Measurements from ENCODE around the gene NUDT9.
"Not testable (repeated sequence)": the region's sequence is repeated elsewhere in the genome, so short reads cannot be mapped to it uniquely, and the experiment has no call there.

The NUDT9 gene

DNA sequence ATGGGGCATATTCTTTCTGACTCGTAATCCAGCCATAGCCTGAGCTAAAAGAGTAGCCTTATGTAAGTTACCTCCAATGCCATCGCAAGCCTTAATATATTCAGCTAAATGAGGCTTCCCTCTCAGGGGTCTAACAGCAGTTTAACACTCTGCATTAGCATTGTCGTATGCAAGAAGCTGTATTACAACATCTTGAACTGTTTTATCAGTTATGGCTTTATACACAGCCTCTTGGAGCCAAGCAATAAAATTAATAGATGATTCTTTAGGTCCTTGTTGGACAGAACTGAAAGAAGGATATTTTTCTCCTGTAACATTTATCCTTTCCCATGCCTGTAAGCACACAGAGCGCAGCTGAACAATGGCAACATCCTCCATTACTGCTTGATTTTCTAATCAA, 15.5 kb upstream of the NUDT9 start:
- not testable (repeated sequence) for DNase-seq (ENCODE audit: low spot score)

DNA sequence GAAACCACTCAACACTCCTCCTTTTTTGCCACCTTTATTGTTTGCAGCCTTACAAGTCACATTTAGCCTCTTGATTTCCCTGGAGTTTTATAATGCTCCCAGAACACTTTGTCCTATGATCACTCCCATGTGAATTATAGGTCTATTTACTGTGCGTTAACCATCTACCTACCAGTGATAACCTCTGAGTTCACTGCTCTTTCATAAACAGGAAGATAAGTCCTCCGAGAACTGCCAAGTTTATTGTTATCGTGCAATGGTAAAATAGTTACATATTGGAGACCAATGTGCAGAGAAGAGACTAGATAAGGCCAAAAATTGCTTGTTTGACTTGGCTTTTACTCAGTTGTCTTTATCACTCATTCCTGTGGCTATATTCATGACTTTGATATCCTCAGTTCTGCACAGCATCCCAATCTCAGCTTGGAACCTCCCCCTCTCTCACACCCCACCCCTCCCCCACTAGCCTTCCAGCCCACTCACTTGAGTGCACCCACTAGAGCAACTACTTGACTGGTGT, 12.9 kb upstream of the NUDT9 start:
- no peak for DNase-seq (ENCODE audit: low spot score)

DNA sequence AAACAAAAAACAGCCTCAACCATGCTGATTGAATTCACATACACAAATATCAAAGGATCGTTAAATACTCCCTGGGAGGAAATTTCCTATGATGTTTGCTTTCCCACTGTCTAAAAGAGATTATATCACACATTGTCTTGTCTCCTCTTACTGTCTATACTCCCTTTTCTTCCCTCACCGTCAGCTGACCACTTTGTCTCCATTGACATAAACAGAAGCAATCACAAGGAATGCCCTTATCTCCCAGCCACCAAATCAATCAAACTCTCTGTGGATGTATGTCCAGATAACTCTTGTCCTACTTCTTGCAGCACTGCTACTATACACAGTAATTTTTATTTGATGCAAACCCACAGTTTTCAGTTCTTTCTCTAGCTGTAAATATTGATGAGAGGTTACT, 12.2 kb upstream of the NUDT9 start:
- no peak for DNase-seq (ENCODE audit: low spot score)

DNA sequence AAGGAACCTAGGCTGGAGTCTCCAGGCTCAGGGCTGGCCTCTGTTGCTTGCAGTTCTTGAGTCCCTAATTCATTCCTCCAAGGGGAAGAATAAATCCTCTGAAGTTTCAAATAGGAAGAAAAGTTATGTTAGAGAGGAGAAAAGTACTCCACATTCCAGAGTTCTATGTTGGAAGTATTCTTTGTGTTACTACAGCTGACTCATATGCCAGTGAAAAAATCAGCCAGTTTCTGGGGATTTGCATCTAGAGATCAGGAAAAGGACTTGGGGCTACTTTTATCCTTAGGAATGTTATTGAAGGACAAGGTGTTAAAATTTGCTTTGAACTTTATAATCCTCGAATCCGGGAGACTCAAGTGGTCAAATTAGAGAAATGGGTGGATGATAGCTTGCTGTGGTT, 11.7 kb upstream of the NUDT9 start:
- DNase-seq (ENCODE audit: low spot score) = no peak

DNA sequence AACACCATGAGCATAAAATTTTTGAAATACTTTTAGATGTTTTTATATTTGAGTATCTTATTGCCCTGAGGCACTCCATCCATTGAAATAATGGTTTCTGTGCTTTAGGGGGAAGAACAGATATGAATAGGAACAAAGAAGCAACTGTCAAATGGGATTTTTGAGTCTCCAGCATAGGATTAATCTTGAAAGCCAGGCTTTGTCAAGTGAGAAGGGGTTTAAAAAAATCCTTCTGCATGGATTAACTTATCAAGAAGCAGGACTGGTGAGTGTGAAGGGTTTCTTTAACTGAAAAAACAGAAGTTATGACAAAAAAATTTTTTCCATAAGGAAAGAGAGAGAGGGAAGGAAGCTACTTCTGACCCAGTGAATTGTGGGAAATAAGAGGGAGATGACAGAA, 7.6 kb upstream of the NUDT9 start:
- DNase-seq (ENCODE audit: low spot score) = no peak

DNA sequence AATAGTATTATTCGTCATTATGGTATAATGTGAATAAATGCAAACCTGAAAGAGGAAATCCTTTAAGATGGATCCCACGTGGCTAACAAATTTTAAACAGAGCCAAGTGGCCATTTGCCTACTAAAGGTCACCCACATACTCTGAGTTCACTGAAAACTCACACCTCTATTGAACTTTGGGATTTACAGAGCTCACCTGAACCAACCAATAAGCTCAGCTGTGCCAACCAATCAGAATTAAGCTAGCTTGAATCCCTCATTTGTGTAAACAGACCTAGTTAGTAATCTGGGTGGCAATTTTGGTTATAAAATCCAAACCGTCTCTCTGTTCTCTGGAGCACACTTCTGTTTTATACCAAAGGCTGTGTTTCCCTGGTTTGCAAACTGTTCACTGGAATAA, 5.4 kb upstream of the NUDT9 start:
- no peak for DNase-seq (ENCODE audit: low spot score)

DNA sequence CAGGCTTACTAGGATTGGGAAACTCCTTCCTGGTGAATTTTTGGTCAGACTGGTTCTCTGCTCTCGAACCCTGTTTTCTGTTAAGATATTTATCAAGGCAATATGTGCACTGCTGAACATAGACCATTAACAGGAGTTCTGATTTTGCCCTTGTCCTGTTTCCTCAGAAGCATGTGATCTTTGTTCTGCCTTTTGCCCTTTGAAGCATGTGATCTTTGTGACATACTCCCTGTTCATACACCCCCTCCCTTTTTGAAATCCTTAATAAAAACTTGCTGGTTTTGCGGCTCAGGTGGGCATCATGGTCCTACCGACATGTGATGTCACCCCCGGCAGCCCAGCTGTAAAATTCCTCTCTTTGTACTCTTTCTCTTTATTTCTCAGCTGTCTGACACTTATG, 4.0 kb upstream of the NUDT9 start:
- not testable (repeated sequence) for DNase-seq (ENCODE audit: low spot score)

DNA sequence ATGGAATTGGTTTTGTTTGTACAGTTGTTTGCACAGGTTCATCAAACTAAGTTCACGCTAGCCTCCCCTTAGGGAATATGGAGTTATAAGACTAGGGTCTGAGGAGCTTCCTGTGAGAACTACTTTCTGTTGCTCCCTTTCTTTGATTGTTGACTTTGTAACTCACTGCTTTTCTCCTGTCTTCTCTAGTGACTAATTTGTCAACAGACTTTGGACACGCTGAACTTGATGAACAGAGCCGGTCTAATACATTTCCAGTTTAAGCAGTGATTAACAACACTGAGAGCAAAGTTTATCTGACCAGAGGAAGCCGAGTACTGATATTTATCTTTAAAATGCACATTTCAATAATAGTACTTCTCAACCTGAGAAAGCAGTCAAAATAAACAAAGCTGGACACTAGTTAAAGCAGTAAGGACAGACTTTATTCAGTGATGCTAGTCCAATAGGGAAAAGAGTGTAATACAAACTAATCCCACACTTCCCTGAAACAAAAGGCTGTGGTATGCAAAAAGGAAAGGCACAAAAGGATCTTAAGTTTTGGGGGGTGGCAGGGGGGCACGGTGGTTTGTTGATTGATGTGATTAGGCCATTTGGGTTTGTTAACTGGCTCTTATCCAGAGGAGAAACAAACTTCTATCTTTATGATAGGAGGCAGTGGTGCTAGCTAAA, 2.7 kb upstream of the NUDT9 start:
- no peak for DNase-seq (ENCODE audit: low spot score)

DNA sequence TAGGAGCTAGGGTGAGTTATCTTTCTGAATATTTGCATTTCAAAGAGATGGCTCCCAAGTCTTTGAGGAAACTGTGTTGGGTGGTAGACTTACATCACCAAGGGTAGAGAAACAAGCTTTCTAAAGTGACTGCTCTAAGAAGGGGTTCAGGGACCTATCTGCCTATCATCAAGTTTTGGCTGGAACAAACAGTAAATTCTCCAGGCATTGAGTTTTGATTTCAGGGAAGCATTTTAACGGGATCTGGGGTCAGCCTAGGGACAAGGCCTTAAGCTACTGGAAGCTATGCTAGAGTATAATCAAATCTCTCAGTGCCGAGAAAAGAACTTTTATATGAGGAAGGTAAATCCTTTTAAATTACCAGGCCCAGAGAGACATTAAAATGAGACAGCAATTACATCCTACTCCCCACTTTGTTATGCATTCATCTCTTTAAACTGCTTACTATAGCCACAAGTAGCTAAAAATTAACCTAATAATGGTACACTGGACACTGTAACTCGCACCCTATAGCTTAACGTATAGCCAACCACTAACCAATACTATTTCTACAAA, 2.0 kb upstream of the NUDT9 start:
- no peak for DNase-seq (ENCODE audit: low spot score)

DNA sequence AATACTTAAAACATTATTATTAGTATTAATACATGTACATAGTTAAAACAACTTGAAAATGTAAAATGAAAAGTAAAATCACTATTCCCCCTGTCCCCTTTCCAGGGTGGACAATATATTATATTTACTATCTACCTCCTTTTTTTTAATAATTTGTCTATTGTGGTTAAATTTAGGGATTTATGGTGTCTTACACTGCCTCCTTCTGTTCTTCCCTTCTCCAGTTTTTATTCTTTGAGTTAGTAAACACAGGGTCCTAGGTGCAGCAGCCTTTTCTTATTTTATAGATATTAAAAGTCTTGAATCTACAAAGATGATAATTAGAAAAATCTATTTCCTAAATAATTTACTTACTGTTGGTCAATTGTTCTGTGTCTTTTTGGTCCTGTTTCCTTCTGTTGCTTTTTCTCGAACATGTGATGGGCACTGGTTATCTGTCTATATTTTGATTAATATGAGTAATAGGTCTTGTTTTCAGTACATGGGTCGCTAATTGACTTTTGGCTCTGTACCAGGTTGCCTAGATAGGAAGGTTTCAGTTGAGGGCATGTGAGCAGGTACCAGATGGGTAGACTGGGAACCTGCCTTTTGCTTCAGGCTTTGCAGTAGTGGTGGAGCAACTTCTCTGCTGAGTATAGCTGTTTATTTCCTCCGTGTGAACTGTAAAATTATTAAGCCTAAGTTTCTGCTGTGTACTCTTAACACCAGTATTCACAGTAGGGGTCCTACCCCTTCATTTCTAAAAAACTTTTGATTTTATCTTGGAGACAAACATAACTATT, 1.1 kb downstream of the NUDT9 start:
- DNase-seq (ENCODE audit: low spot score) = no peak

DNA sequence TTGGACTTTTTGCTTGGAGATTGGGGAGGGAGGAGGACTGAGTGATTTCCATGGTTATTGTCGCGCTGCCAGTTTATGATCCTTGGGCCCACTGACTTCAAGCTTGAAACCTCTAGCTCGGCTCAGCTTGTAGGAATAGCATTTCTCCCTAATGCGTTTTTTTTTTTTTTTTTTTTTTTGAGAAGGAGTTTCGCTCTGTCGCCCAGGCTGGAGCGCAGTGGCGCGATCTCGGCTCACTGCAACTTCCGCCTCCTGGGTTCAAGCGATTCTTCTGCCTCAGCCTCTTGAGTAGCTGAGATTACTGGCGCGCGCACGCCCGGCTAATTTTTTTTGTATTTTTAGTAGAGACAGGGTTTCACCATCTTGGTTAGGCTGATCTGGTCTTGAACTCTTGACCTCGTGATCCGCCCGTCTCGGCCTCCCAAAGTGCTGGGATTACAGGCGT, 1.7 kb downstream of the NUDT9 start:
- not testable (repeated sequence) for DNase-seq (ENCODE audit: low spot score)

DNA sequence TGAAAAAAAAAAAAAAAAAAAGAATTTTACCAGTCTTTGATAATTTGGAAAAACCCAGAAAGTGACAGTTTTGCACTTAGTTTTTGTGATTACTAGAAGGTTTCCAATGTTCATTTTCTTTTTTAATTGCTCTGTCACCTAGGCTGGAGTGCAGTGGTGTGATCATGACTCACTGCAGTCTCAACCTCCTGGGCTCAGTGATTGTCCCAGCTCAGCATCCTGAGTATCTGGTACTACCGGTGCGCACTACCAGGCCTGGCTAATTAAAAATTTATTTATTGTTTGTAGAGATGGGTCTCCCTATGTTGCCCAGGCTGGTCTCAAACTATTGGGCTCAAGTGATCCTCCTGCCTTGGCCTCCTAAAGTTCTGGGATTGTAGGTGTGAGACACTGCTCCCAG, 3.3 kb downstream of the NUDT9 start:
- no peak for DNase-seq (ENCODE audit: low spot score)

DNA sequence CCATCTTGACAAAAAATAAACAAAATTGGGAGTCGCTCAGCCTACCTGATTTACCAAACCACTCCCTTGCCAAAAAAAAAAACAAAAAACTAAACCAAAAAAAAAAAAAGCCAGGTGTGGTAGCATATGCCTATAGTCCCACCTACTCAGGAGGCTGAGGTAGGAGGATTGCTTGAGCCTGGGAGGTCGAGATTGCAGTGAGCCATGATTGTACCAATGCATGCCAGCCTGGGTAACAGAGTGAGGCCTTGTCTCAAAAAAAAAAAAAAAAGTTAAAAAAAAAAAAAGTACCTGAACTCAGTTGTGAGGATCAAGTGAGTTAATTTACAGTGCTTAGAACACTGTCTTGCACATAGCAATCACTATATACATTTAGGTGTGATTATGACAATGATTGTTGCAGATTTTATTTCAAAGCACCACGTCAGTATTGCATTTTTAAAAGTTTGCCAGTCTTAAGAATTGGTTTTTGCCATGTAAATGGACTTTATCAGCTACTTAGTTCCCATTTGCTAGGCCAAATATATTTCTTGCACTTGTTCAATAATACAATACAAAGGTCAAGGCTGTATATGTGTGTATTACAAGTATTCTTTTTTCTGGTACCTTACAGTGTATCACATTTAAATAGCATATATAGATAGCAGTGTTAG, 4.6 kb downstream of the NUDT9 start:
- no peak for DNase-seq (ENCODE audit: low spot score)

DNA sequence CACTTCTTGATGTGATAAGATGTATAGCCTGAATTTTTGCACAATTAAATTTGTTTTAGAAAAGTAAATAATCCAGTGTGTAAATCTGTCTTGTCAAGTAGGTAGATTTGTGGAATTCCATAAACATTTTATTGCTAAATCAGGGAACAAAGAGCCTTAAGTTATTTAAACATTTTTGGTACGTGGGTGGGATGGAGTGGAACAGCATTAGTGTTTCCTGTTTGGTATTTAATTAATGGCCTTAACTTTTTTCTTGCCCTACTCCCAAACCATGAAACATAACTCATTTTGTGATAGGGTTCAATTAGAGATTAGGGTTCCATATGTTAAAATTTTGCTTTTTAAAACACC, 5.1 kb downstream of the NUDT9 start:
- DNase-seq (ENCODE audit: low spot score) = no peak

DNA sequence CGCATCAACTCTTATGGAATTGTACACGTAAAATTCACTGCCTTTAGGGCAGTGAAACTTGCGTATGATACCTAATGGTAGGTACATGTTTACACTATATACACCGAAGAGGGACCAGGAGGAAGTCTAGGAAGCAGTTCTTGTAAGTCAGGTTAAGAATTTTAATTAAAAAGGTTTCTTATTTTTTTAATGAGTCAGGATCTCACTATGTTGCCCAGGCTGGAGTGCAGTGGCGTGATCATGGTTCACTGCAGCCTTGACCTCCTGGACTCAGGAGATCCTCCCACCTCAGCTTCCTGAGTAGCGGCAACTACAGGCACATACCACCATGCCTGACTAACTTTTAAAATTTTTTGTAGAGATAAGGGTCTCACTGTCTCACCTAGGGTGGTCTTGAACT, 6.6 kb downstream of the NUDT9 start:
- DNase-seq (ENCODE audit: low spot score) = no peak

DNA sequence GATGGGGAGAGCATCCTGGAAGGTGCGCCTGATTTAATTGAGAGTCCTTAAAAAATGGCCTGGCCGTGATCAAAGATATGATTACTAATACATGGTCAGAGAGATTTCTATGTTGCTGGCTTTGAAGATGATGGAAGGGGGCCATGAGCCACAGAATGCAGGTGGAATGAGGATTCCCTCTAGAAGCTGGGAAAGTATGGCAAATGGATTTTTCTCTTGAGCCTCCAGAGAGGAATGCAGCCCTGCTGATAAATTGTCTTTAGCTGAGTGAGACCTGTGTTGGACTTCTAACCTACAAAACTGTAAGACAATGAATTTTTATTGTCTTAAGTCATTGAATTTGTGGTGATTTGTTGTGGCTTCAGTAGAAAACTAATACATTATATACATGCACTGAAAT, 7.7 kb downstream of the NUDT9 start:
- no peak for DNase-seq (ENCODE audit: low spot score)

DNA sequence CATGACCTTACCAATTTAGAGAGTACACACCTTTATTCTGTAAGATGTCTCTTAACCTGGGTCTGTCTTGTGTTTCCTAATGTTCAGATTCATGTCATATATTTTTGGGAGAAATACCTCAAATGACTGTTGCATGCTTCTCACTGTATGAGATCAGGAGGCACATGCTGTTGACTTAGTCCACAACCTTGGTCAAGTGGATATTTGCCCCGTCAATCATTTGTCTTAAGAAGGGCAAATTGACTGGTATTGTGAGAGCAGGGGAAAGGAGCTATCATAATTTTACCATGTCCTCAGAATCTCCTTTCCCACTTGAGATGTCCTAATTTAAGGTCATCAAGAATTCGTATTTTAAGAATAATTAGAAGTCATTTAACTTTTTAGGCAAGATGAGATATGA, 11.0 kb downstream of the NUDT9 start:
- no peak for DNase-seq (ENCODE audit: low spot score)

DNA sequence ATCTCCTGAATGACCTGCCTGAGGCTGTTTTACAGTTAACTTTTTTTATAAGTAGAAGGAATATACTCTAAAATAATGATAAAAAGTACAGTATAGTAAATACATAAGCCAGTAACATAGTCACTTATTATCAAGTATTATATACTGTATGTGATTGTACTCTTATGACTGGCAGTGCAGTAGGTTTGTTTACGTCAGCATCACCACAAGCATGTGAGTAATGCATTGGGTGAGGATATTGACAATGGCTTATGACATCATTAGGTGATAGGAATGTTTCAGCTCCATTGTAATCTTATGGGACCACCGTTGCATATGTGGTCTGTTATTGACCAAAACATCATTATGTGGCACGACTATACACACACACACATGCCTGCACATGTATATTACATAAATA, 20.5 kb downstream of the NUDT9 start:
- DNase-seq (ENCODE audit: low spot score) = no peak

DNA sequence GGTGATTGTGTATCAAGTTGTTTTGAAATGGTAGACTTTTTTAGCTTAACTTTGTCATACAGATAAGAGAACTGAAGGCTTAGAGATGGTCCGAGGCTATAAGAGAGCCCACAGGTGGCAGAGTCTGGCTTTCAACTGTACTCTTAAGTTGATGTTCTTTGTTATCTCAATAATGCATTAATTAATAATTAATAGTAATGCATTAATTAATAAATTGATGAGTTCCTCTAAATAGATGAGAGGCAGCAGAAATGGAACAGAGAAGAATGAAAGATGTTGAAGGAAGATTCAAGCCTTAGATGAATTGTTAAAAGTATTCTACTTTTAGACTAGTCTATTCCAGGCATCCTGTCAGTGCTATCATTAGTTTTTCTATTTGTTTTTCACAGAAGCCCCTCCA, 22.4 kb downstream of the NUDT9 start:
- no peak for DNase-seq (ENCODE audit: low spot score)

DNA sequence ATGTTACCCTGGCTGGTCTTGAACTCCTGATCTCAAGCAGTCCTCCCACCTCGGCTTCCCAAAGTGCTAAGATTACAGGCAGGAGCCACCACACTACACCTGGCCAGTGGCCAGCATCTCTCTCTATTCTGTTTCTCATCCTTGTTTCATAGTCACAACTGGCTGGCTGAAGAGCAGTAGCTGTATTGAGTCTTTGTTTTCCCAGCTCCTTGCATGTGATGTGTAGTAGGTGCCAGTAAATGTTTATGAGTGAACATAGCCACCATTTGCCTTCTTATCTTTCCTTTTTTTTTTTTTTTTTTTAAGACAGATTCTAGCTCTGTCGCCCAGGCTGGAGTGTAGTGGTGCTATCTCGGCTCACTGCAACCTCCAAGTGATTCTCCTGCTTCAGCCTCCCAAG, 23.6 kb downstream of the NUDT9 start:
- no peak for DNase-seq (ENCODE audit: low spot score)

DNA sequence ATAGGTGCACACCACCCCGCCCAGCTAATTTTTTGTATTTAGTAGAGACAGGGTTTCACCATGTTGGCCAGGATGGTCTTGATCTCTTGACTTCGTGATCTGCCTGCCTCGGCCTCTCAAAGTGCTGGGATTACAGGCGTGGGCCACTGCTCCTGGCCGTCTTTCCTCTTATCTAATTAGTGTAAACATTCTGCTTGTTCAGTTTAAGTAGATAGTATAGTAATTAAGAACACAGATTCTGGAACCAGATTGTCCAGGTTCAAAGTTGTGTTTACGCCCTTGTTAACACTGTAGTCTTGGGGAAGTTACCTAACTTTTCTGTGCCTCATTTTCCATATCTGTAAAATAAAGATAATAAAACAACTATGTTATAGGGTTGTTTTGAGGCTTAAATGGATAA, 24.0 kb downstream of the NUDT9 start:
- DNase-seq (ENCODE audit: low spot score) = not testable (repeated sequence)

DNA sequence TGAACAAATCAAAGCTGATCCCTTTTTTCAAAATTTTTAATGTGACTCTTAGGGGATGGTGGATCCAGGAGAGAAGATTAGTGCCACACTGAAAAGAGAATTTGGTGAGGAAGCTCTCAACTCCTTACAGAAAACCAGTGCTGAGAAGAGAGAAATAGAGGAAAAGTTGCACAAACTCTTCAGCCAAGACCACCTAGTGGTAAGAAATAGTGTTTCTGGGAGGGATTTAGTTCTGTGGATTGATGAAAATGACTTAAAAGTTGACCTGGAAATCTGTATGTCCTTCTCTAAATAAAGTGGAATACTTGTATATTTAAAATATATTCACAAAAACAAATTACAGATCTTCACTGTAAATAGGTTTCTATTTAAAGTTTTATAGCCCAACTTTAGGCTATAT, 29.2 kb downstream of the NUDT9 start:
- no peak for DNase-seq (ENCODE audit: low spot score)
